Fibroblast of skin of abdomen (primary cell): ENCODE data around the gene PLPP3.

Experiments
- DNase-seq: peaks from one replicate; pipeline ENCODE4 v3.0.0-alpha.2; 2013

PLPP3 gene

DNA sequence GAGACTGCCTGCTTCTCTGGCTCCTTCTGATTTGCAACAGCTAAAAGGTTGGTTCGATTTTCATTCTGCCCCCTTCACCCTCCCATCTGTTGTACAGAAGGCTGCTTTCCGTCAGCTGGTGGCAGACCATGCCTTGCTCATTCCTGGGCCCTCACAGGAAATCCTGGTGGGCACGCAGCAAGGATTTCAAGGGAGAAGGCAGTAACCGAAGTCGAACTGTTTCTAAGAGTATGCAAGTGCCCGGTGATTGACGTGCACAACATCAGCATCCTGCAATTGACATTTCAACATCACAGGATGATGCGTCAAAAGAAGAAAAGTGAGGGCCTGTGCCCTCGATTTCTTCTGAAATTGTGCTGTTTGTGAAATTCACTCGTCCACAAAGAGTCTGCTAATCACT, 83.8 kb downstream of the PLPP3 start:
- DNase-seq: no peak

DNA sequence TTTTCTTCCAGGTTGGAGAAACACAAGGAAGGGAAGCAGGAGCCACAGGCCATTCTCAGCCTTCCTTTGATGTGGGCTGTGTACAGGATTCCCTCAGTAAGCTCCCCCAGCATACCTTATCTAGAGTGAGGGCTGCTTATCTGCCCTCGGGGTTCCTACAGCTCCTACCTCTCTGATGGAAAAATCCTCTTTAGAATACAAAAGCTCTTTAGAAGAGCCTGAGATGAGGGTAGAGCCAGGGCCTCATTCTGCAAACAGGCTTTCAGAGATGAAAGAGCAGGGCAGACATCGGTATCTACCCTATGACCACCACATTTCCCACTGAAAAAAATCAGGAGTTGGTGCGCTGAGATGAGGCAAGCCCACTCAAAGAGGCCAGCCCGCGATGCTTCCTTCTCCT, 85.1 kb downstream of the PLPP3 start:
- no peak for DNase-seq

DNA sequence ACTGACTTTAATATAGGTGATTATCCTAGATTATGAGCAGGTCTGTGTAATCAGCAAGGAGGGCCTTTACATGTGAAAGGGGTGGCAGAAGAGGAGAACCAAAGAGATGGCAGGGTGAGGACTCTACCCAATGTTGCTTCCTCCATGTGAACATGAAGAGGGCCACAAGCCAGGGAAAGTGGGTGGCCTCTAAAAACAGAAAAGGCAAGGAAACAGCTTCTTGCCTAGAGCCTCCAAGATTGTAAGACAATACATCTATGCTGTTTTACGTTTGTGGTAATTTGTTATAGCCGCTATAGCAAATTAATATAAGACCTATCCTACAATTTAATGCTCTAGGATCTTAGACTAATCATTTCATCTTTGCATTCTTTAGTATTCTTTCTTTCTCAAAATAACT, 85.5 kb downstream of the PLPP3 start:
- DNase-seq: no peak

DNA sequence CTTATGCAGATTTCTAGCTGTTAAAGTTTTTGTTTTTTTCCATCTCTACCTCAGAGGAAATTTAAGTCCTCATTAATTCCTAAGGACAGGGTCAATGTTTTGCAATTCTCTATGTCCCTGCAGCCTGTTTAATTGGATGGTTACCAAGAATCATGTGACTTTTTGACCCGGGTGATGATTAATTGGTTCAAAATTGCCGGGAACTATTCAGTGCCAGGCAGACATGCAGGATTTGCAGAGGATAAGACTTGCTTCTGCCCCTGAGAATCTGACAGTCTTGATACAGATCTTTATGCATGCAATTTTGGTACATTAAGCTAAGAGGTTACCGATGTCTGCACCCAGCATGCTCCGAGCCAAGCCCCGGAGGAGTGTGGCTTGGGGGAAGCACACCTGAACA, 87.9 kb downstream of the PLPP3 start:
- peak; percentile 30 for DNase-seq

DNA sequence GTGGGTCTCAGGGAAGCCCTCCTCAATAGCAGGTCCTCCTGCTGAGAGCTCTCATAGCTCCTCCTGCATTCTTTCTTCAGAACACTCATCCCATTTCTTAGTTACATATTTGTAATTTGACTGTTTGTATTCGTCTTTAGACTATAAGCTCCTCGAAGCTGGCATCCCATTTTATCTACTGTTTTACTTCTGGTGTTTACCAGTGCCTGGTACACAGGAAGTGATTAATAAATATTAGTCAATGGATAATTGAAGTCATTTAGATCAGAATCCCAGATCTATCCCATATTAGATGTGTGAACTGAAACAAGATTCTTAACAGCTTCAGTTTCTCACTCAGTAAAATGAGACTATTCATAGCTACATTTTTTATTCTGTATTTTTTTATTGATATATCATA, 88.7 kb downstream of the PLPP3 start:
- DNase-seq: no peak

DNA sequence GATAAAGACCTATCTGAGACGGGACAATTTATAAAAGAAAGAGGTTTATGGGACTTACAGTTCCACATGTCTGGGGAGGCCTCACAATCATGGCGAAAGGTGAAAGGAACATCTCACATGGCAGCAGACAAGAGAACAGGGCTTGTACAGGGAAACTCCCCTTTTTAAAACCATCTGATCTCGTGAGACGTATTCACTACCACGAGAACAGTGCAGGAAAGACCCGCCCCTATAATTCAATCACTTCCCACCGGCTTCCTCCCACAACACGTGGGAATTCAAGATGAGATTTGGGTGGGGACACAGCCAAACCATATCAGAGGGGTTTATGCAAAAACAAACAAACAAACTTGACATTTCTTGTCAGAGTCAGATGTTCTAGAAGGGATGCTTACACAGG, 89.7 kb downstream of the PLPP3 start:
- no peak for DNase-seq

DNA sequence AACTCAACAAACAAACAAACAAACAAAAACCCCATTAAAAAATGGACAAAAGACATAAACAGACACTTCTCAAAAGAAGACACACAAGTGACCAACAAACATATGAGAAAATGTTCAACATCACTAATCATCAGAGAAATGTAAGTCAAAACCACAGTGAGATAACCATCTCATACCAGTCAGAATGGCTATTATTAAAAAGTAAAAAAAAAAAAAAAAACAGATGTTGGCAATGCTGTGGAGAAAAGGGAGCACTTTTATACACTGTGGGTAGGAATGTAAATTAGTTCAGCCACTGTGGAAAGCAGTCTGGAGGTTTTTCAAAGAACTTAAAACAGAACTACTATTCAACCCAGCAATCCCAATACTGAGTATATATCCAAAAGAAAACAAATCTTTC, 94.7 kb downstream of the PLPP3 start:
- DNase-seq: peak; percentile 30

DNA sequence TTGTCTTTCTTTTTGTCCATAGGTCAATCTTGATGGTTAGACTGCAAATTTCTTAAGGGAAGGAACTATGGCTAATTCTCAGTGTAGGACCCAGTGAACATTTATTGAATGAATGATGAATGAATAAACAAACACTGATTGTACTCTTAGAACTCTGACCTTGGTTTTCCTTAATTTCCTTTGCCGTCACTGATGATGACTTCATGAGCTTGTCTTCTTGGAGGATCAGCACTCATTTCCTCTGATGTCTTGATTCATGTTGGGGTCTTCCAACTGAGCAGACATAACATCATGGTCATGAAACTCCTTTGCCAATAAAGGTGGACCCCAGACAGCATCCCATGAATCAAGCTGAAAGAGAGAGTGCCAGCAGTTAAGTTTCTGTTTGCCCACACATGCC, 96.3 kb downstream of the PLPP3 start:
- no peak for DNase-seq

DNA sequence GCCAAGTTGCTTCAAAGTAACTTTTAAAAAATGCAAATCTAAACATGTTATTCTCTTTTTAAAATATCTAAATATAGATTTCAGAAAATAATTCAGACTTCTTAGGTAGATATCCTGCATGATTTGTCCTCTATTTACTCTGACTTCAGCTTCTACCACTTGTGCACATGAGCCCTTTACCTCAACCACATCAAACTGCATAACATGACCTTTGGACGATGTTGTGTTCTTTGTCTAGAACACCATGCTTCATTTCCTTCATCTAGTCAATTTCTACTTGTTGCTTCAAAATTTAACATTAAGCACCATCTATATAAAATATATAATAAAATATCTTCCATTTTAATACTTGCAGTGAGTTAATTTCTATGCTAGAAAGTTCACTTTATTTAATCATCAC, 96.9 kb downstream of the PLPP3 start:
- DNase-seq: no peak

DNA sequence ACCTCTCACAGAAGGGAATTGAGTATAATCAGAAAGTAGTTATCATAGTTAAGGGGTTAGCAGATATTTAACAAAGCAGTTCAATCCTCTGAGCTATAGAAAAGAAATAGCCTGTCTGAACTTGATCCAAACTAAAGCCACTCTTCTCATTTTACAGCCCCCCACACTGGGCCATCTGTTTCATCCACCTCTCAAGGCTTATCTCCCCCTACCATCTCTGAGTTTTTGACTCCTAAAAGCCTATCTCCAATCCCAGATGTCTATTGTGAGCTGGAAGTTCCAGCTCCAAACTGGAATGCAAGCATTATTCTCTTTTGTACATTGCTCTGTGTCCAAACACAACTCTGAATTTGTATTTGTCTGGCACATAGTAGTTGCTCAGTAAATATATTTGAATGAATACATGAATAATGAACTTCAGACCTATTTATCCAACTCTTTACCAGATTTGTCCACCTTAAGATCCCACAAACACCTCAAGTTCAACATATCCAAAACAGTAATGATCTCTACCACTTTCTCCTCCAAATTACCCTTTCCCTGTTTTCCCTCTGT, 98.1 kb downstream of the PLPP3 start:
- no peak for DNase-seq

DNA sequence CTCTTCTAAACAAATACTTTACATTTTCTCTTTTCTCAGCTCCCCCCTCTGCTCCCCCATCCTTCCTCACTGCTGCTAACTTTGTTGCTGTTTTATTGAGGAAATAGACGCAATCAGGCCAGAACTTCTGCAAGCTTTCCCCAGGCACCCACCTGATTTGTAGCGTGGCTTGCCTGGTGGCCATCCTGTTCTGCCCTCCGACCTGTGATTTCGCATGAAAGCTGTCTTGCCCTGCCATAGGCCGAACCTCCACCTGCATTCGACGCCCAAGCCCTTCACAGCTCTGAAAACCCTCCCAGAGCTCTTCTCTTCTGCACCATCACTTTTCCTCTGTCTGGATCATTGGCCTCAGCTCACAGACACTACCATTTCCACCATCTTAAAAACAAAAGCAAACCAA, 100.6 kb downstream of the PLPP3 start:
- DNase-seq: no peak

DNA sequence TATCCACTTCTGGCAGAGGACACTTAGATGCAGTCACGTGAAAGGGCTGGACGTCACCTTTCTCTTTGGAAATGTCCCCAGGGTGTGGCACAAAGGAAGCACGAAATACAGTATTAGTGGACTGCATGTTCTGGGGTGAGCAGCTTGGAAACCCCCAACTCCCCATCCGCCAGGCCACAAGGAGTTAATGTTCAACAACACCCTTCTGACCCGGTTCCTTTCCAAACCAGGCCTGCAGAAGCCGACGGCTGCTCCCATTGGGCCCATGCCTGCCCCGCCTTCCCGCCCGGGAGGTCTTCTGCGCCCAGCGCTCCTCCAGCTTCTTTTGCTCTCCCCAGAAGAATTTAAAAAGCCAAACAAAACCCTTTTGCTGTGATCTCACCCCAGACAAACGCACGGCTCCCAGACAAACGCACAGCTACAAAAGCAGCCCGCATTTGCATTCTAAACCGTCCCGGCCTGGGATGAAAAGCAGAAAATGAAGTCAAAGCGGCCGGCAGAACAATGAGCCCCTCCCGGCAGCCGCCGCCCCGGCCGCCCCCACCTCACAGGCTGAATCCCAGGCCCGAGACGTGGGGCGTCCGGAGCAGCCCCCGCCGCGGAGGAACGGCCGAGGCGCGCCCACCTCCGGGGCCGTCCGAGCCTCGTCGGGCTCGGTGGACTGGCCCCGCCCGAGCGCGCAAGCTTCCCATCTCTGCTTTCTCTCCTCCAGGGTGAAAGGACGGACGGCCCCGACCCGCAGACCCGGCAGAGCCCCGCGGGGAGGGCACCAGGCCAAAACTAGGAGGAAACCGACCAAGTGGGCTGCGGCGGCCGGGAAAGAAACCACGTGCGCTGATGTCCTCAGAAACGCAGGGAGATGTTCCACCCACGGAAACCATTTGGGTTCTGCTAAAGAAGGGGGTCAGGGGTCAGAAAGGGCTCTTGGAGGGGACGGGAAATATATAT, 101.9 kb downstream of the PLPP3 start:
- DNase-seq: peak; percentile 76

DNA sequence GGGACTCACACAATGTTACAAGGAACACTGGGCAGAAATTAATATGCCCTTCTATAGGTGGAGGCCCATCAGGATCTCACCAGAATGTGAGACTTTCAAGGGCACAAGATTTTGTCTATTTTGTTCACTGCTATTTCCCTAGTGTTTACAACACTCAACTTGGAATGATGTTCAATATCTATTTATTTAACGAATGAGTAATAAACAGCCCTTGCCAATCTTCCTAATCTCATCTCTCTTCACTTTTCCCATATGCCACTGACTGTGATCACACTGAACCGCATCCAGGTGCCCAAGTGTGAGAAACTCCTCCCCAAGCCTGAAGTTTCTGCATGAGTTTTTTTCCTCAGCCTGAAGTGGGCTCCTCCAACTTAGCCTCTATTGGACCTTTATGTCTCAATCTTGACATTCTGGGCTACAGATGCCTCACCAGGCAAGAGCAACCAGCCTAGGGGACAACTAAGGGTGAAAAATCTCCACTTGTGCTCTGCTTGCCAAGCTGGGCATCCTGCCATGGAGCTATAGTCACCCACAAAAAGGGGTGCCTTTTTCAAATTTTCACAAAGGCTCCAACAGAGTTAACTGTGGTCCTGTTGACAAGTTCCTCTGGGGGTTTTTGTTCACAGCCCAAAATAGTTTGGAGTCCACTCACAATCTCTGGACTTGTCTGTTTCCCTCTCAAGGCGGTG, 105.6 kb downstream of the PLPP3 start:
- DNase-seq: no peak

DNA sequence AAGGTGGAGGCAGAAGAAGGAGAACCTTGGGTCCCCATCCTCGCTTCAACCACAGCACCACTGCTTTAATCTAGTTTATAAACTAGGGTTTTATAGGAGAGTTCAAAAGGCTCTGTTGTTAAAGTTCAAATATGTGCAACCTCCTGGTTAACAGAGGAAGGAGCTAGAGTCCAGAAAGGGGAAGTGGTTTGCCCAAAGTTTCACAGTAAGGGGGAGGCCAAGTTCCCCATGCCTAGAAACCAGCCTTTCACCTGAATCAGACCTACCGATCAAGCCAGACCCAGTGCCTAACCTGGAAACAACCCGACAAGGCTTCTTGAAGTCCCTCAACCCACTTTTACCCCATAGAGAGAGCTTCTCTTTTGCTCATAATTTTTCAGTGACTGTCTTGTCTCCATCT, 106.5 kb downstream of the PLPP3 start:
- no peak for DNase-seq

DNA sequence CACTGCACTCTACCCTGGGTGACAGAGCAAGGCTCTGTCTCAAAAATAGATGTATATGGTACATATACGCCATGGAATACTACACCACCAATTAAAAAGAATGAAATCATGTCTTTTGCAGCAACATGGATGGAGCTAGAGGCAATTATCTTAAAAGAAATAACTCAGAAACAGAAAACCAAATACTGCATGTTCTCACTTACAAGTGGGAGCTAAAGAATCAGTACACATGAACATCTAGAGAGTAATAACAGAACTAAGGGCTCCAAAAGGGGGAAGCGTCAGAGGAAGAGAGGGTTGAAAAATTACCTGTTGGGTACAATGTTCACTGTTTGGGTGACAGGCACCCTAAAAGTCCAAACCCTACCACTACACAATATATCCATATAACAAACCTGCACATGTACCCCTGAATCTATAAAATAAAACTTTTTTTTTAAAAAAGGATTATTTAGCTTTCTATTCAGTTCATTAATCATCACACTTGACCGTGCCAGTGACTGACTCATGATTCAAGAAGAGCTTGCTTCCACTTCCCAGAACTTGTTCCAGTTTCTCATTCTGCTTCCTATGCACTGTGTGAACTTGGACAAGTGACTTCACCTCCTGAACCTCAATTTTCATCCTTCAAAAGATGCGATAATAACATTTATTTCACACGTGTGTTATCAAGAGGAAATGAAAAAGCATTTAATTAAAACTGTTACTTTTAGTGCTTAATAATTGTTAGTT, 109.6 kb downstream of the PLPP3 start:
- peak; percentile 59 for DNase-seq

DNA sequence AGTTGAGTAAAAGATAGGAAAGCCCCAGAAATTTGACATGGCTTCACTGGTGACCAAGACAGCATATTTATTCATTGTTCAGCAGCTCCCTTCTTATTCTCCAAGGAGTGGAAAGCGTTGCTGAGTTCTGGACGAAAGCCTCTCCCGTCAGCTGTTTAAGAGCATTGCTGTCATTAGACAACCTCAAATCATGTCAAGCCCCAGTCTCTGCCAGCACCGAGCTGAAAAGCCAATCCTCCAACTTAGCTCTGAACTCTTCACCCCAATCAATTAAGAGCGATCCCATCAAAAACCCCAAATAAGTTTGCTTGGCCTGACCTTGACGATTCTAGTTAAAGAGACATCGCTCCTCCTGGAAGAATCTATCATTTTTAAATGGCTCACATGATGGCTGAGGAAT, 110.8 kb downstream of the PLPP3 start:
- no peak for DNase-seq

DNA sequence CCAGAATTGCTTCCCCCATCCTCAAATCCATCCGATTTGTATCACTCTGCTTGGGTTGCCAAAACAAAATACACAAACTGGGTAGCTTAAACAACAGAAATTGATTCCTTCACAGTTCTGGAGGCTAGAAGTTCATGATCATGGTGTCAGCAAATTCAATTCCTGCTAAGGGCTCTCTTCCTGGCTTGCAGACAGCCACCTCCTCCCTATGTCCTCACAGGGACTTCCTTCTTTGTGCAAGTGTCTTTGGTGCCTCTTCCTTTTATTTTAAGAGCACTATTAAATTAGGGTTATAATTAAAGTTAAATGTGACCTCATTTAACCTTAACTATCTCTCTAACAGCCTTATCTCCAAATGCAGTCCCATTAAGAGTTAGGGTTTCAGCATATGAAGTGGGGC, 112.8 kb downstream of the PLPP3 start:
- no peak for DNase-seq

DNA sequence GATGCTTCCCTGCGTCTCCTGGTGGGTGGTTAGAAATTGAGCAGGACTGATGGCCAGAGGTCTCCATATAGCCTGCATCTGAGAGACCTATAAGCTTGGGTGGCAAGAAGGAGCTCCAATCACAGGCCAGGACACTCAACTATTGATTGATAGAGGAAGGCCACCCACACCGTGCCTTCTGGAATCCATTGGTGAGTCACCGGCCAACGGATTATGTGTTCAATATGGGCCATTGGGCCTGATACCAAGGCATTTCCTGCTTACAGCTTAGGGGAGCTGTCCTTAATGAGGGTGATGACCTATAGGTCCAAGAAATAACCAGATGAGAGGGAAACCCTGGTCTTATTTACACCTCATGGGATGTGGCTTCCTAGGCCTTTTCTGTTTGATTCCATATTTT, 115.1 kb downstream of the PLPP3 start:
- DNase-seq: no peak

DNA sequence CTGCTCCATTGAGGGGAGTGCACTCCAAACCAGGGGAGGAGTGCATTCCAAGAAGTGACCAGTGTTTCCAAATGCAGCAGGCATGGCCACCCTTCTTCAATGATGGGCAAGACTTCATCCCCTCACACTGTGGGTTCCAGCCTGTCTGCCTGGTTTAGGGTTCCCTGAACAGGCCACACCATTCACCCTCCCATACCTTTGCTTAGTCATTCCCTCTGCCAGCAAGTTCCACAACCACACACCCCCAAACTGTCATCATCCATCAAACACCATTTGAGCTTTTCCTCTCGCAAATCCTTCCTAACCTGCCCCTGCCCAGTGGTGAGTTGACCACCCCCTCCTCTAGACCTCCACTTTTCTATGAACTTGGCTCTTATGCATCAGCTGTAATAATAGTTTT, 116.0 kb downstream of the PLPP3 start:
- DNase-seq: no peak

DNA sequence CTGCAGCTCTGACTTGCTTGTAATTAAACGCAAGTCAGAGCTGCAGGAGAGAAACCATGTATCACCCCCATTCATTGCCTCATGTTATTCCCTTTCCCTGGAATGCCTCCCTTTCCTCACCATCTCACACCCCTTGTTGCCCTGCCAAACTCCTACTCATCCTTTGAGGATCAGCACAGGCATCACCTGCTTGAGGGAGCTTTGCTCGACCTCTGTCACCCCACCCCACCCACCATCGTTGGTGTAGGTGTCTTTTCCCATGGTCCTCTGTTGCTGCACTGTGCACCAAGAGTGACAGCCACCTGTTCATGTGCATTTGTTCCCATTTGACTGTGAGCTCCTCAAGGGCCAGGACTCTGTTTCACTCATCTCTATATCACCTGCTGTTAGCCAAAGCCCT, 117.2 kb downstream of the PLPP3 start:
- DNase-seq: no peak

DNA sequence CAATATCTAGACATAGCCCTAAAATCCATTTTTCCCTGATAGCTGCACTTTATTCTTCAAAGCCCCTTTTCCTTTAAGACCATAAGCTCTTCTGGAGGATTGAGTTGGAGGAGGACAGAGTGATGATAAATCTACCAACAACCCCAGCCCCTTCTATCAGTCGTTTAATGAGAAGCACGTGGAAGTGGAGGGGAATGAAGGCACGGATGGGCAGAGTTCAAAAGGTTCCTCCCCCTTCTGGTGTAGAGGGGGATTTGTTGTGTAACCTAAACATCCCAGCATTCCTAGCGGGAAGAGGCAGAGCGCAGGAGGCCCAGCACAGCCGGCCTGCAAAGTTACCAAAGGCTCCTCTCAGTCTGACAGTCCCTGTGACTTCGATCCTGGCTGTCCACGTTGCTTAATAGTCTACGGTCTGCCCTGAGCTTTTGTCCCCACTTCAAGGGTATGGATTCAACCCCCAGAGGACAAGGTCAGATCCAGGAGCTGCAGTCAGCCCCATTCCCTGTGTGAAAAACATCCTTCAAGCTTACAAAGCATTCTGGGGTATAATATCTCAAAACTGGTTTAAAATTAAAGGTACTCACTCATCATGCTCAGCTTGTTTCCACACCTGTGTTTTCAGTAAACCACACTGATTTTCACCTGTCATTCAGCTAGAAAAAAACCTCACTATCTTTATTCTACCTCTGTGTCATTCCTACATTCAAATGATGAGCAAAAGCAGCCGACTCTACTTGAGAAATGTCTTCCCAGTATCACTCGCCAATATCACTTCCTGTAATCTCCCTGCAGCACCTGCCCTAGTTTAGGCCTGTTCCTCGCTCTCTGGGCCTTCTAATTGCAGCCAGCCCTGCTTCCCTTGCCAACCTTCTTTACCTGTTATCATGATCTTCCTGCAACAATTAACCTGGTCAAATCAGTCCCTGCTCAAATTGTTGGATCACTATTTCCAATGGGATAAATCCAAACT, 117.9 kb downstream of the PLPP3 start:
- peak; percentile 12 for DNase-seq

DNA sequence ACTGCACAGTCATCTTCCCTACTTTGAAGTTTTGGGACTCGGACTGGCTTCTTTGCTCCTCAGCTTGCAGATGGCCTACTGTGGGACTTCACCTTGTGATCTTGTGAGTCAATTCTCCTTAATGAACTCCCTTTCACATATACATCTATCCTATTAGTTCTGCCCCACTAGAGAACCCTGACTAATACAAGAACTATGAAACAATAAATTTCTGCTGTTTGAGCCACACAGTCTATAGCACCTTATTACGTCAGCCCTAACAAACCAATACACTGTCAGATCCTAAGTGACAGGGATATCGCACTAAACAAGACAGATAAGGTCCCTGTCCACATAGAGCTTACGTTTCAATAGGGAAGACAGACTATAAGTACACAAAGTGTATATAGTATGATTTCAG, 120.1 kb downstream of the PLPP3 start:
- no peak for DNase-seq
